H1 (cell line): ENCODE results near the gene MAPKAP1. TPM values are rescaled to one million over a fixed set of nuclear protein-coding genes. Genes with fewer than 3 reads are reported as not detected.

Experiments
- BCL11A ChIP-seq, 2 experiments: IDR thresholded peaks; one replicate each; pipeline ENCODE4 v1.6.1; 2011; ENCODE audit warnings: low read depth in 2 of 2, low read length in 2 of 2, mild to moderate bottlenecking in 2 of 2
- KDM1A ChIP-seq: fragments of 200-600, 300-600 bp; sonication (generic); IDR thresholded peaks from 2 replicates; pipeline ENCODE4 v1.7.1; 2016; ENCODE audit warnings: mild to moderate bottlenecking, low read length, borderline replicate concordance
- NRF1 ChIP-seq: IDR thresholded peaks from 2 replicates; pipeline ENCODE4 v1.6.1; 2011; ENCODE audit warnings: mild to moderate bottlenecking, low read depth, low read length, improper control_type of control experiment
- PHF8 ChIP-seq: fragments of 200-600 bp; sonication (generic); conservative IDR thresholded peaks from 2 replicates; pipeline ENCODE4 v1.7.1; 2012; ENCODE audit warnings: low read depth, mild to moderate bottlenecking, inconsistent platforms, low read length, moderate library complexity
- POLR2AphosphoS5 ChIP-seq: IDR thresholded peaks from 2 replicates; pipeline ENCODE4 v1.6.1; 2011; ENCODE audit warnings: low read depth, low read length
- polyA plus RNA-seq, 7 experiments: library from polyadenylated mRNA; depleted of rRNA in 3 of 7; stranded (reverse) in 5 of 7; unstranded in 2 of 7; fragments of >200 nt in 5 of 7; fragments of 200-250 nt in 2 of 7; gene quantifications; 1 replicate in 5 of 7; 2 replicates in 1 of 7; 4 replicates in 1 of 7; pipeline versions ENCODE4 v1.2.1 to v1.2.3, GENCODE V29; 2011 to 2013; ENCODE audit warnings: missing spikeins in 2 of 7, mixed read lengths in 2 of 7
- total RNA-seq: library from RNA; stranded (reverse); fragmentation: NEBNext Ultra II Directional; extraction: Animal tissue kit (Norgen Biotek cat#: 25700); gene quantifications from 2 replicates; pipeline ENCODE4 v1.2.1, GENCODE V29; 2021

Gene MAPKAP1
- total and polyA plus RNA-seq, 2 of the 8 experiments (the other 6 are each of a cell fraction or from before 2014, with no cell fraction given) = 79.2 to 140 TPM

DNA sequence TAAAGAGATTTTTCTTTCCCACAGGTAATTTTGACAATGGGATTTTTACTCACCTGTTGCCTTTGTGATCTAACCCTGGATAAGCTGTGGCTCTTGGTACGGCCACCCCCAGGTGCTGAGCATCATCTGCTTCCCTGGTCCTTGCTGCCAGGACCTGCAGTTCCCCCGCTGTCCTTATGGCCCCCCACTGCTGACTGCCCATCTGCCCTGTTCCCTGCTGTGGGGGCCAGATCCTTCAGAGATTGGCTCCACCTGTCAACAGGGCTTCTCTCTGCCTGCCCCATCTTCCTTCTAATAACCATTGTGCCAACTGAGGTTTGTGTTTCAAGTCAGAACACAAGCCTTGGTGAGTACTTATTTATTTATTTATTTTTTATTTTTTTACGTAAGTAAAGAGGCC is 183.3 kb downstream of the MAPKAP1 start (continued):
- TF ChIP-seq KDM1A (no peak), PHF8 (no peak), POLR2AphosphoS5 (no peak), BCL11A (IDR thresholded peaks at IDR 0.05; ENCODE audit: low read depth in 2 of 2, low read length in 2 of 2) (no peak), NRF1 (no peak)
- TF ChIP-seq, all 59 proteins: peak for 0
